HG02970 (cell line): Measurements from ENCODE around the gene IDH3G.

Experiments used
- ATAC-seq: cut with Tn5 transposase; IDR thresholded peaks from one replicate; pipeline ENCODE4 v1.9.1; 2021; ENCODE audit warnings: mild to moderate bottlenecking, moderate library complexity, moderate number of reproducible peaks; ENCODE audit not compliant: unreplicated experiment, low FRiP score

The IDH3G gene

DNA sequence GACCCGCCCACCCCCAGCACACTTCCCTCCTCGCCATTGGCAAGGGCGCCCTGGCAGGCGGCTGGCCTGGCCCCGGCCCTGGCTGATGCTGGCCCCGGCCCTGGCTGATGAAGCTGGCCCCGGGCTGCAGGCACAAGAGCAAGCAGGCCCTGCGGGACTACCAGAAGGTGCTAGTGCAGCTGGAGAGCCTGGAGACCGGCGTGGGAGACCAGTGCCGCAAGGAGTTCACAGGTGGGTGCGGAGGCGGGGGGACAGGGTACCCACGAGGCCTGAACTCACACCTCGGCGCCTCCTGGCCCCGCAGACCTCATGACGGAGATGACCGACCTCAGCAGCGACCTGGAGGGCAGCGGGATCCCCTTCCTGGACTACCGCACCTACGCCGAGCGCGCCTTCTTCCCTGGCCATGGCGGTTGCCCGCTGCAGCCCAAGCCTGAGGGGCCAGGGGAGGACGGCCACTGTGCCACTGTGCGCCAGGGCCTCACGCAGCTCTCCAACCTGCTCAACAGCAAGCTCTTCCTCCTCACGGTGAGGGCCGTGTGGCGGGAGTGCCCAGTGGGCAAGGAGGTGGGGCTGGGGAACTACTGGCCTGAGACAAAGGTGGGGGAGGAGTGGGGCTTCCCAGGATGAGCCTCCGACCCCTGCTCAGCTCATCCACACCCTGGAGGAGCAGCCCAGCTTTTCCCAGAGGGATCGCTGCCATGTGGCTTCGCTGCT, 19.4 kb downstream of the IDH3G start:
- no peak for ATAC-seq

DNA sequence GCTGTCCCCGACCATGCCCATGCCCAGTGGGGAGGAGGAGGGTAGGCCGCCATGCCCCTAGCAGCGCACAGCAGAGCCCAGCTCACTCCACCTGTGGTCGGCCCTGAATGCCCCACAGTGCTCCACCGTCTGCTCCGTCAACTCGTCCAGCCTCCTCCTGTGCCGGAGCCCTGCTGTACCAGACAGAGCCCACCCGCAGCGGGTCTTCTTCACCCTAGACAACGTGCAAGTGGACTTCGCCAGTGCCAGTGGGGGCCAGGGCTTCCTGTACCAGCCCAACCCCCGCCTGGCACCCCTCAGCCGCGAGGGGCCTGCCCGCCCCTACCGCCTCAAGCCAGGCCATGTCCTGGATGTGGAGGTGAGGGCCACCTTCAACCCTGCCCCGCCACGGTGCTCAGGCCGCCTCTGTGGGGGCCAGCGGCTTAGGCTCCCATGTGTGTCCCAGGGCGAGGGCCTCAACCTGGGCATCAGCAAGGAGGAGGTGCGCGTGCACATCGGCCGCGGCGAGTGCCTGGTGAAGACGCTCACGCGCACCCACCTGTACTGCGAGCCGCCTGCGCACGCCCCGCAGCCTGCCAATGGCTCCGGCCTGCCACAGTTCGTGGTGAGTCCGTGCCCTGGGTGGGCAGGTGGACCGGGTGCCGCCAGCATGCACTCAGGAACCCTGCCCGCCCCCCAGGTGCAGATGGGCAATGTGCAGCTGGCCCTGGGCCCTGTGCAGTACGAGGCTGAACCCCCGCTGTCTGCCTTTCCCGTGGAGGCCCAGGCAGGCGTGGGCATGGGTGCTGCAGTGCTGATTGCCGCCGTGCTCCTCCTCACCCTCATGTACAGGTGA, 20.2 kb downstream of the IDH3G start:
- no peak for ATAC-seq

GRCh38 chrX:153773218-153773611, 21.0 kb downstream of the IDH3G start:
- no peak for ATAC-seq

DNA sequence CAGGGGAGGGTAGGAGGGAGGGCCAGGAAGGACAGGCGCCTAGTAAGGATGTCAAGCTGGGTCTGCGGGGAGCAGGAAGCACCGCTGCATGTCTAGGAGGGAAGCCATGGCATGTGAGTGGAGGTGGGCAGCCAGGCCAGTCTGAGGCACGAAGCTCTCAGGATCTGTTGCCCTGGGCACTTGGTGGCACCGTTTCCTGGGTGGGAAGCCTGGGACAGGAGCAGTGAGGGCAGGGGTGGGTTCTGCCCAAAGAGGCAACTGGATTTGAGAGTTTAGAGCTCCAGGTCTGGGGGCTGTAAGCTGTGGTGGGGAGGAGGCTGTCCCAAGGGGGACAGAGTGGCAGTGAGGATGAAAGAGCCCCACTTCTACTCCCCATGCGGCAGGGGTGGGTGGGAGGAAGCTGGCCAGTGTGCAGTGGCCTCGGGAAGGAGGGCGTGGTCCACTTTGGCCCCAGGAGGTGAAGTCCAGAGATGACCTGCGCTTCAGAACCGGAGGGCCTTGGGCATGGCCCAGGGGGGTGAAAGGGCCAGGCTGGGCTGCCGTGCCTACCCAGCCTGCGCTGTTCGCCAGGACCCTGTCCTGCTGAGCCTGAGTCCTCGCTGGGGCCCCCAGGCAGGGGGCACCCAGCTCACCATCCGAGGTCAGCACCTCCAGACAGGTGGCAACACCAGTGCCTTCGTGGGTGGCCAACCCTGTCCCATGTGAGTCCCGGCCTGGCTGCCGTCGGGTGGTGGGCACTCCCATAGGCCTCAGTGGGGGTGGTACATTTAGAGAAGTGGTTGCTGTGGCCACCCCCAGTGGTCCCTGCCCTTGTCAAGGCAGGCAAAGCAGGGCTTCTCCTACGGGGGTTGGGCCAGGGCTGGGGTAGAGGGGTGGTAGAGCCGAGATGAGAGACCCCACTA, 21.6 kb downstream of the IDH3G start:
- ATAC-seq = no peak

DNA sequence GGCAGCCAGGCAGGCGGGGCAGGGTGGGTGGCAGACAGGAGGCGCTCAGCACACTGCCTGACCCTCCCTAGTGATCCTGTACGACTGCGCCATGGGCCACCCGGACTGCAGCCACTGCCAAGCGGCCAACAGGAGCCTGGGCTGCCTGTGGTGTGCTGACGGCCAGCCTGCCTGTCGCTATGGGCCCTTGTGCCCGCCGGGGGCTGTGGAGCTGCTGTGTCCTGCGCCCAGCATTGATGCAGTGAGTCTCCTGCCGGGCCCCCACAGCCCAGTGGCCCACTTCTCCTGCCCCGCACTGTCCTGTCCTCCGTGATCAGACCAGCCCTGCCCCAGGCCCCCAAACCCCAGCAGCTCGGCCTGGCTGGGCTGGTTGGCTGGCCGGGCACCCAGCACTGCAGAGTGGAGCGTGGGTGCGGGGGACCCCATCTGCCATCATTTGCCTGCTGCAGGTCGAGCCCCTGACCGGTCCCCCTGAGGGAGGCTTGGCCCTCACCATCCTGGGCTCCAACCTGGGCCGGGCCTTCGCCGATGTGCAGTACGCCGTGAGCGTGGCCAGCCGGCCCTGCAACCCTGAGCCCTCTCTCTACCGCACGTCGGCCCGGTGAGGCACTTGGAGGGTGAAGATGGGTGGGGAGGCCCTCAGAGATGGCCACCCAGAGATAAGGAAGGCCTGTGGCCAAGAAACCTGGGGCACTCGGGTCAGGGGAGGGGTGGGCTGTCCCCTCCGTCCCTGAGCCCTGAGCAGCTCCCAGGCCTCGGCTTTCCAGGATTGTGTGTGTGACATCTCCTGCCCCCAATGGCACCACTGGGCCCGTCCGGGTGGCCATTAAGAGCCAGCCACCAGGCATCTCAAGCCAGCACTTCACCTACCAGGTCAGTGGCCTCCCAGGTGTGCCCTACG, 22.5 kb downstream of the IDH3G start:
- no peak for ATAC-seq

DNA sequence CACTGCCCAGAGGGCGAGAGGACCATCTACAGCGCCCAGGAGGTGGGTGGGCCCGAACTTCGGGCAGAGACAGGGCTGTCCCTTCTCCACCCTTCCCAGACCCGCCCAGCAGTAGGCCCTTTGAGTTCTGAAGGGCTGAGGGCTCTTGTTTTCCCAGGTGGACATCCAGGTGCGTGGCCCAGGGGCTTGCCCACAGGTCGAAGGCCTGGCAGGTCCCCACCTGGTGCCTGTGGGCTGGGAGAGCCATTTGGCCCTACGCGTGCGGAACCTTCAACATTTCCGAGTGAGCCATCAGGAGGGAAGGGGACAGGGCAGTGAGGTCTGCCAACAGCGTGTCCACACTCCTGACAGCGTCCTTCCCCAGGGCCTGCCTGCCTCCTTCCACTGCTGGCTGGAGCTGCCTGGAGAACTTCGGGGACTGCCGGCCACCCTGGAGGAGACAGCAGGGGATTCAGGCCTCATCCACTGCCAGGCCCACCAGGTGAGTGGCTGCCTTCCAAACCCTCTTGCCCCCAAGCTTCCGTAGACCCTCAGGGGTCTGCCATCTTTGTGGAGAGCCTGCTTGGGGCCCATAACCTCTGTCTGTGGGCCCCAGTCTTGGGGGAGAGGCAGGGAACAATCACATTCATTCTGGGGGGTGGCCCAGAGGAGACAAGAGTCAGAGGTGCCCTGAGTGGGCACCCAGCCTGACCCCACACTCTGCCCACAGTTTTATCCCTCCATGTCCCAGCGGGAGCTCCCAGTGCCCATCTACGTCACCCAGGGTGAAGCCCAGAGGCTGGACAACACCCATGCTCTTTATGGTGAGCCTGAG, 23.4 kb downstream of the IDH3G start:
- ATAC-seq = no peak

DNA sequence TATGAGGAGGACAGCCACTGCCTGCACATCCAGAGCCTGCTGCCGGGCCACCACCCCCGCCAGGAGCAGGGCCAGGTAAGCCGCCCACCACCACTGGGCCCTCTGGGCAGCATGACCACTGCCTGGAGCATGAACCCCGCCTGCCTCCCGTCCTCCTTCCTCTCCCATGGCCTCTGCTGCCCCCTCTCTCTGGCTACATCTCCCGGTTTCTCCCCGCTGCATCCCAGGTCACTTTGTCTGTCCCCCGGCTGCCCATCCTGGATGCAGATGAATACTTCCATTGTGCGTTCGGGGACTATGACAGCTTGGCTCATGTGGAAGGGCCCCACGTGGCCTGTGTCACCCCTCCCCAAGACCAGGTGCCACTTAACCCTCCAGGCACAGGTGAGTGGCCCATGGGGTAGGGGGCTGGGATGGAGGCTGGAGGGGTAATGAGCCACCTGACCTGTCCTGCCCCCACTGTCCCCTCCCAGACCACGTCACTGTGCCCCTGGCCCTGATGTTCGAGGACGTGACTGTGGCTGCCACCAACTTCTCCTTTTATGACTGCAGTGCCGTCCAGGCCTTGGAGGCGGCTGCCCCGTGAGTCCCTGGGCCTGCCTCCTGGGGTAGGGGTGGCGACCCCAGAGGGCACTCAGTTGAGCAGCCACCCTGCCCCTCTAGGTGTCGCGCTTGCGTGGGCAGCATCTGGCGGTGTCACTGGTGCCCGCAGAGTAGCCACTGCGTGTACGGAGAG, 24.1 kb downstream of the IDH3G start:
- ATAC-seq = no peak

DNA sequence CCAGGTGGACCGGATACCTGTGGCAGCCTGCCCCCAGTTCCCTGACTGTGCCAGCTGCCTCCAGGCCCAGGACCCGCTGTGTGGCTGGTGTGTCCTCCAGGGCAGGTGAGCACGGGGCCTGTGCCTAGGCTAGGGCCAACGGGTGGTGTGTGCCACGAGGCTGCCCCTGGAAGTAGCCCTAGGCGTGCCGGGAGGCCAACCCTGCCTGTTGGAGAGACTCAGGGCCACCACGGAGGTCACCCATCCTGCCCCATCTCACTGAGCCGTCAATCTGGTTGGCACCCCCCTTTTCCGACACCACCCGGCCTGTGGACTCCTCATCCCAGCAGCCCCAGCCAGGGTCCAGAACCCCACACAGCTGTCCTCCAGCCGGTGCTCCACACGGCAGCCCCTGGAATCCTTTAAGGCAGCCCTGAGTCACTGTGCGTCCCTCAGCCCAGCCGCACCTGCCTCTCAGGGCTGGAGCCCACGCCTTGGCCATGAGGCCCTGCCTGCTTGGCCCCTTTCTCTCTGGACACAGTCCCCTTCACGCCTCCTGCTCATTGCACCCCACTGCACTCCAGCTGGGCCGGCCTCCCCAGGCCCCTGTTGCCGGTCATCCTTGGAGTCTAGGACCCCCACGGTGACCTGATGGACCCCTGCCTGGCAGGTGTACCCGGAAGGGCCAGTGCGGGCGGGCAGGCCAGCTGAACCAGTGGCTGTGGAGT, 24.9 kb downstream of the IDH3G start:
- ATAC-seq = no peak

GRCh38 chrX:153768311-153769157, 25.6 kb downstream of the IDH3G start:
- no peak for ATAC-seq

GRCh38 chrX:153767674-153768055, 26.5 kb downstream of the IDH3G start:
- no peak for ATAC-seq

DNA sequence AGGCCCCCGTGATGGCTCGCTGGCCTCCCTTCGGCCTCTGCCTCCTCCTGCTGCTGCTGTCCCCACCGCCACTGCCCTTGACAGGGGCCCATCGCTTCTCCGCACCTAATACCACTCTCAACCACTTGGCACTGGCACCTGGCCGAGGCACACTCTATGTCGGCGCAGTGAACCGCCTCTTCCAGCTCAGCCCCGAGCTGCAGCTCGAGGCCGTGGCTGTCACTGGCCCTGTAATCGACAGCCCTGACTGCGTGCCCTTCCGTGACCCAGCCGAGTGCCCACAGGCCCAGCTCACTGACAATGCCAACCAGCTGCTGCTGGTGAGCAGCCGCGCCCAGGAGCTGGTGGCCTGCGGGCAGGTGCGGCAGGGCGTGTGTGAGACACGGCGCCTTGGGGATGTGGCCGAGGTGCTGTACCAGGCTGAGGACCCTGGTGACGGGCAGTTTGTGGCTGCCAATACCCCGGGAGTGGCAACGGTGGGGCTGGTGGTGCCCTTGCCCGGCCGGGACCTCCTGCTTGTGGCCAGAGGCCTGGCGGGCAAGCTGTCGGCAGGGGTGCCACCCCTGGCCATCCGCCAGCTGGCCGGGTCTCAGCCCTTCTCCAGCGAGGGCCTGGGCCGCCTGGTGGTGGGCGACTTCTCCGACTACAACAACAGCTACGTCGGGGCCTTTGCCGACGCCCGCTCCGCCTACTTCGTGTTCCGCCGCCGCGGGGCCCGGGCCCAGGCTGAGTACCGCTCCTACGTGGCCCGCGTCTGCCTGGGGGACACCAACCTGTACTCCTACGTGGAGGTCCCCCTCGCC, 27.1 kb downstream of the IDH3G start:
- ATAC-seq = no peak

DNA sequence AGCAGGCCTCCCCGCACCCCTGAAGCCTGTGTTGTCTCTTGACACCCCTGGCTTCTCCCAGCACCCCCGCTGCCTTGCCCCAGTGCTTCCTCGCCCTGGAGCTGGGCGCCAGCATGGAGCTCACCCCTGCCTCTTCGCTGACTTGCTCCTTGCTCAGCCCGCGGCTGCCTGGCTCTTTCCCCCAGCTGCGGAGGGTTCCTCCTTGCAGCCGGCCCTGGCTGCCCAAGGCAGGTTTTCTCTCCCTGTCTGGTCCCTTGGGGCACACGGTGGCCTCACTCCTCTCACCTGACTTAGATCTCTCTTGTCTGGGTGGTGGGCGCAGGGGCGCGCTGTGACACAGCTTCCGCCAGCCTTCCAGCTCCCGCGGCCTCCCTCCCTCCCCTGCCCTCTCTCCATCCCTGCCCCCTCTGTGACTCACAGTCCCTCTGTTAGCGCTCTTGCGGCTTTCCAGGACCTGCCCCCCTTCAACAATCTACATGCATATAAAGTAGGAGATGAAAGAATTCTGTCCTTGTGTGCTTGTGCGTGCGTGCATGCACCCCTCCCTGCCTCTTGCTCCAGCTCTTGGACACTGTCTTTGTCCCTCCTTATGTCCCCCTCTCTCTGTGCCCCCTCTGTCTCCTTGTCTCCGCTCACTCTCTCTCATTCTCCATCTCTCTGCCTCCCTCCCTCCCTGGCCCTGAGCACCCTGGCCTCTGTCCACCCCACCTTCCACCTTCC, 27.9 kb downstream of the IDH3G start:
- ATAC-seq = no peak

DNA sequence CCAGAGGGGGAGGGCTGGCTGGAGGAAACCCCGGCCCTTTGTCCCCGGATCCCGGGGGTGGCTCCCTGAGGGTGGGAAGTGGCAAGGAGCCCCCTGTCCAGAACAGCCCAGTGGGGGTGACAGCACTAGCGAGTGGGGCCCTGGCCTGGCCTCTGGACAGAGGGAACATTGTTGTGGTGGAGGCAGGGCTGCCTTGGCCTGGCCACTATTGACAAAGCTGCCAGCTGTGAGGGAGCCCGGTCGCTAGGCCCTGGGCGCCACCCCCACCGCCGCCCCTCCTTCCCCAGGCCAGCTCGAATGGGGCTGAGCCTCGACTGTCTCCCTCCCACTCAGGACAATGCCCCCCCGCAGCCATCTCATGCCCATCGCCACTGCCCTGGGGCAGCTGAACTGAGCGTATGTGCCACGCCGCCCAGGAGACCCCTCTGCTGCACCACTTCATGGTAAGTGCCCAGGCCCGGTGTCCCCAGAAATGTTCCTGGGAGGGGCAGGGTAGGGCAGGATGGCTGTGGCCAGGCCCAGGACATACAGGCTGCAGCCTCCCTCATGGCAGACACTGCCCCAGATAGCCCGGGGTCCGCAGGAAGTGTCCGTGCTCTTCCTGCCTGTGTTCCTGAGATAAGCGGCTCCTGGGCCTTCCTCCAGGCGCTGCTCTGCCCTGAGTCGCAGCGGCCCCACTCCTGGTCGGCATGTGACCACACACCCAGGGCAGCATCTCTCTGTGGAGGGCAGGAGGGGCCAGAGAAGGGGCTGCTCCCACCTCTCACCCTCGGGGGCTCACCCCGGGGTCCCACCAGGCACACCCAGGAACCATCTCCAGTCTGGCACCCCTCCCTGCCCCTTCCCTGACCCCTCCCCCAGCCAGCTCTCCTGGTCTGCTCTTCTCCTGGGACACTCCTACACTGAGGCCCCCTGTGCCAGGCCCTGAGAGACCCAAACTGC, 28.8 kb downstream of the IDH3G start:
- ATAC-seq = no peak

GRCh38 chrX:153764786-153765137, 29.4 kb downstream of the IDH3G start:
- ATAC-seq = no peak
